HCT116 (cell line): ENCODE results near the gene ZNF492.

Experiments used
- ATF3 ChIP-seq: IDR thresholded peaks from 2 replicates; pipeline ENCODE4 v1.6.1; 2012
- CTCF ChIP-seq, 3 experiments: fragments of 200-600 bp in 1 of 3; sonication (generic) in 1 of 3; IDR thresholded peaks in 2 of 3; conservative IDR thresholded peaks in 1 of 3; 2 replicates each; pipeline ENCODE4 v1.5.1; 2012 to 2017; ENCODE audit warnings: low read depth in 2 of 3, low read length in 2 of 3, antibody characterized with exemption in 1 of 3, borderline replicate concordance in 1 of 3, control low read depth in 1 of 3, mild to moderate bottlenecking in 1 of 3, mixed read lengths in 1 of 3, mixed run types in 1 of 3, moderate library complexity in 1 of 3; ENCODE audit not compliant: insufficient read depth in 1 of 3
- EGR1 ChIP-seq: IDR thresholded peaks from 2 replicates; pipeline ENCODE4 v1.6.1; 2012; ENCODE audit warnings: low read depth
- EZH2 ChIP-seq: fragments of 200-600 bp; sonication (generic); IDR thresholded peaks from 2 replicates; pipeline ENCODE4 v1.6.1; 2017; ENCODE audit warnings: antibody characterized with exemption, mixed run types
- POLR2AphosphoS5 ChIP-seq: IDR thresholded peaks from 2 replicates; pipeline ENCODE4 v1.6.1; 2011; ENCODE audit warnings: mild to moderate bottlenecking, low read depth, low read length, moderate library complexity
- REST ChIP-seq: IDR thresholded peaks from 2 replicates; pipeline ENCODE4 v1.6.1; 2012; ENCODE audit warnings: low read depth
- ZBTB33 ChIP-seq: IDR thresholded peaks from 2 replicates; pipeline ENCODE4 v1.6.1; 2011; ENCODE audit warnings: mild to moderate bottlenecking, low read length, moderate library complexity; ENCODE audit not compliant: insufficient replicate concordance; ENCODE audit errors: extremely low read depth
- ZNF274 ChIP-seq: fragments of 200-500 bp; sonication (Bioruptor generic); IDR thresholded peaks from 2 replicates; pipeline ENCODE4 v1.6.1; 2014; ENCODE audit warnings: mild to moderate bottlenecking, low read depth, low read length, inconsistent platforms

GRCh38 chr19:22595422-22595821, 38.7 kb upstream of the ZNF492 start:
- TF ChIP-seq ATF3 (no peak), CTCF (IDR thresholded peaks at IDR 0.05 in 2 of 3, conservative IDR thresholded peaks at IDR 0.05 in 1 of 3; ENCODE audit: borderline replicate concordance in 1 of 3, insufficient read depth in 1 of 3, low read depth in 2 of 3, low read length in 2 of 3) (no peak), ZNF274 (no peak), POLR2AphosphoS5 (no peak), REST (no peak), EZH2 (no peak), ZBTB33 (no peak), EGR1 (no peak)
